GM18870 (cell line): Measurements from ENCODE around the gene GUCY1B1.

Experiments
- ATAC-seq: cut with Tn5 transposase; IDR thresholded peaks from one replicate; pipeline ENCODE4 v1.9.1; 2021; ENCODE audit warnings: moderate library complexity; ENCODE audit not compliant: unreplicated experiment

The GUCY1B1 gene

GRCh38 chr4:155799116-155799793 is 40.4 kb downstream of the GUCY1B1 start:
- ATAC-seq: no peak

GRCh38 chr4:155799794-155800123 is 40.9 kb downstream of the GUCY1B1 start:
- no peak for ATAC-seq

- no peak for ATAC-seq
Measured at GRCh38 chr4:155800685-155801343, 42.0 kb downstream of the GUCY1B1 start.

GRCh38 chr4:155802190-155802959 is 43.6 kb downstream of the GUCY1B1 start:
- ATAC-seq: no peak

- ATAC-seq: no peak
Measured at GRCh38 chr4:155805016-155805415, 46.2 kb downstream of the GUCY1B1 start.

- ATAC-seq: no peak
Measured at GRCh38 chr4:155807021-155807420, 48.2 kb downstream of the GUCY1B1 start.

- peak; percentile 99 for ATAC-seq
Measured at GRCh38 chr4:155809835-155810234, 51.0 kb downstream of the GUCY1B1 start.

- ATAC-seq: no peak
Measured at GRCh38 chr4:155811083-155811482, 52.3 kb downstream of the GUCY1B1 start.

GRCh38 chr4:155818639-155819038 is 59.8 kb downstream of the GUCY1B1 start:
- ATAC-seq: no peak

GRCh38 chr4:155819066-155819465 is 60.2 kb downstream of the GUCY1B1 start:
- ATAC-seq: no peak

- ATAC-seq: no peak
Measured at GRCh38 chr4:155820887-155821518, 62.2 kb downstream of the GUCY1B1 start.

- ATAC-seq: peak; percentile 80
Measured at GRCh38 chr4:155822572-155822971, 63.8 kb downstream of the GUCY1B1 start.

GRCh38 chr4:155828628-155829027 is 69.8 kb downstream of the GUCY1B1 start:
- no peak for ATAC-seq

- ATAC-seq: no peak
Measured at GRCh38 chr4:155832664-155833063, 73.8 kb downstream of the GUCY1B1 start.

GRCh38 chr4:155837203-155837796 is 78.5 kb downstream of the GUCY1B1 start:
- ATAC-seq: peak; percentile 68

GRCh38 chr4:155842080-155842479 is 83.3 kb downstream of the GUCY1B1 start:
- no peak for ATAC-seq

GRCh38 chr4:155846929-155847328 is 88.1 kb downstream of the GUCY1B1 start:
- ATAC-seq: no peak

GRCh38 chr4:155849042-155849441 is 90.2 kb downstream of the GUCY1B1 start:
- no peak for ATAC-seq

- ATAC-seq: no peak
Measured at GRCh38 chr4:155853189-155853588, 94.4 kb downstream of the GUCY1B1 start.

GRCh38 chr4:155854582-155855226 is 95.9 kb downstream of the GUCY1B1 start:
- ATAC-seq: peak; percentile 61

- no peak for ATAC-seq
Measured at GRCh38 chr4:155855897-155856296, 97.1 kb downstream of the GUCY1B1 start.
